Endothelial cell of umbilical vein (primary cell): ENCODE data around the gene WDR82. TPM values are rescaled to one million over a fixed set of nuclear protein-coding genes. Genes with fewer than 3 reads are reported as not detected.

Experiments
- BruUV-seq: library from RNA; stranded (reverse); fragments of 400-500 nt; replicated peaks from 2 replicates; lab custom pipeline; 2021; lab: Mats Ljungman, UMichigan
- CTCF ChIA-PET: fragments of 300-600, 350-600 bp; sonication (Branson Sonifier 250); formaldehyde crosslinking; loops from one replicate; lab custom pipeline; 2021; ENCODE audit warnings: antibody characterized with exemption, inconsistent platforms; lab: Charles Lee
- POLR2A ChIA-PET: fragments of 300-600, 350-600 bp; sonication (Branson Sonifier 250); formaldehyde crosslinking; loops from one replicate; lab custom pipeline; 2021; ENCODE audit warnings: antibody characterized with exemption, inconsistent platforms; lab: Charles Lee
- DNase-seq: peaks from one replicate; pipeline ENCODE4 v3.0.0-alpha.2; 2011; ENCODE audit warnings: low read depth, low spot score
- FAIRE-seq: peaks from 2 replicates; lab custom pipeline; 2011; peaks lifted over from hg19 to GRCh38; lab: Jason Lieb, UNC
- H2AFZ ChIP-seq: 2 replicates; pipeline ENCODE4 v1.6.0; 2012; ENCODE audit warnings: low read depth, low read length, control low read depth, inconsistent platforms
- H3K27ac ChIP-seq: 2 replicates; pipeline ENCODE4 v1.5.1; 2011; ENCODE audit warnings: low read depth, mild to moderate bottlenecking, control low read depth, low read length, moderate library complexity; ENCODE audit not compliant: insufficient read depth
- H3K27me3 ChIP-seq, 2 experiments: 2 replicates each; pipeline versions ENCODE4 v1.6.0 to v1.6.1; 2011; ENCODE audit warnings: low read length in 2 of 2, mixed read lengths in 1 of 2; ENCODE audit not compliant: control insufficient read depth in 2 of 2, insufficient read depth in 2 of 2
- H3K36me3 ChIP-seq, 2 experiments: 2 replicates in 1 of 2; 3 replicates in 1 of 2; pipeline ENCODE4 v1.5.1; 2011; ENCODE audit warnings: low read length in 2 of 2, mild to moderate bottlenecking in 1 of 2, moderate library complexity in 1 of 2; ENCODE audit not compliant: control insufficient read depth in 2 of 2, insufficient read depth in 2 of 2; ENCODE audit errors: extremely low read depth in 1 of 2
- H3K4me1 ChIP-seq: 3 replicates; pipeline ENCODE4 v1.5.1; 2011; ENCODE audit warnings: mild to moderate bottlenecking, low read length; ENCODE audit not compliant: control insufficient read depth, insufficient read depth; ENCODE audit errors: extremely low read depth
- H3K4me2 ChIP-seq: 2 replicates; pipeline ENCODE4 v1.6.1; 2011; ENCODE audit warnings: low read length, control low read depth, mixed read lengths; ENCODE audit not compliant: insufficient read depth
- H3K4me3 ChIP-seq, 3 experiments: fragments of 200-600 bp in 1 of 3; sonication (generic), shearing (Covaris generic) in 1 of 3; replicated peaks in 1 of 3; 2 replicates each; pipeline ENCODE4 v1.5.1; 2011 to 2016; ENCODE audit warnings: control low read depth in 3 of 3, low read length in 3 of 3, mild to moderate bottlenecking in 2 of 3, inconsistent platforms in 1 of 3, low read depth in 1 of 3, moderate library complexity in 1 of 3; ENCODE audit not compliant: insufficient read depth in 1 of 3
- H3K79me2 ChIP-seq: 2 replicates; pipeline ENCODE4 v1.6.0; 2012; ENCODE audit warnings: low read length, inconsistent platforms; ENCODE audit not compliant: control insufficient read depth, insufficient read depth
- H3K9ac ChIP-seq: replicated peaks from 2 replicates; pipeline ENCODE3; 2011; ENCODE audit warnings: low read length, control low read depth; ENCODE audit not compliant: insufficient read depth; ENCODE audit errors: extremely low read depth
- H3K9me1 ChIP-seq: replicated peaks from 3 replicates; pipeline ENCODE4 v1.6.0; 2011; ENCODE audit warnings: mild to moderate bottlenecking, low read length; ENCODE audit not compliant: control insufficient read depth, insufficient read depth; ENCODE audit errors: extremely low read depth
- H3K9me3 ChIP-seq: replicated peaks from 2 replicates; pipeline ENCODE4 v1.5.1; 2012; ENCODE audit warnings: low read length, inconsistent platforms; ENCODE audit not compliant: control insufficient read depth, insufficient read depth
- H4K20me1 ChIP-seq: replicated peaks from 2 replicates; pipeline ENCODE3; 2011; ENCODE audit warnings: mild to moderate bottlenecking, low read length; ENCODE audit not compliant: control insufficient read depth, insufficient read depth; ENCODE audit errors: extremely low read depth
- FOS ChIP-seq: IDR thresholded peaks from 2 replicates; pipeline ENCODE4 v1.6.1; 2011; ENCODE audit warnings: mild to moderate bottlenecking, low read length, moderate library complexity, borderline replicate concordance; ENCODE audit not compliant: insufficient read depth
- GATA2 ChIP-seq: IDR thresholded peaks from 2 replicates; pipeline ENCODE4 v1.7.0; 2011; ENCODE audit warnings: low read depth, mild to moderate bottlenecking, moderate library complexity, mixed read lengths, low read length; ENCODE audit not compliant: insufficient read length, insufficient read depth
- JUN ChIP-seq: IDR thresholded peaks from 2 replicates; pipeline ENCODE4 v1.6.1; 2011; ENCODE audit warnings: borderline replicate concordance, low read depth; ENCODE audit not compliant: insufficient read length, insufficient read depth
- MYC ChIP-seq: IDR thresholded peaks from one replicate; pipeline ENCODE4 v1.6.1; 2011; ENCODE audit warnings: mild to moderate bottlenecking, low read depth, low read length
- POLR2A ChIP-seq: IDR thresholded peaks from 2 replicates; pipeline ENCODE4 v1.6.1; 2012; ENCODE audit warnings: low read depth, mild to moderate bottlenecking, control low read depth, low read length
- dilution Hi-C: fragments of 300-500 bp; cut with MboI; formaldehyde crosslinking; loops from one replicate; pipeline ENCODE4 v1.15.0; 2019; ENCODE audit warnings: low sequenced_read_pairs; ENCODE audit not compliant: extremely low pct_ligation_motif_present
- intact Hi-C: fragments of 100-400 bp; cut with micrococcal nuclease; formaldehyde crosslinking; loops from one replicate; pipeline ENCODE4 v1.10.0; 2022
- polyA plus RNA-seq, 4 experiments: library from polyadenylated mRNA; depleted of rRNA in 3 of 4; stranded (reverse) in 3 of 4; unstranded in 1 of 4; fragments of >200 nt; gene quantifications; 2 replicates each; pipeline versions ENCODE4 v1.2.1 to v1.2.3, GENCODE V29; 2011 to 2012; ENCODE audit warnings: missing spikeins in 1 of 4
- total RNA-seq: library from RNA; stranded (reverse); gene quantifications from 2 replicates; pipeline ENCODE4 v1.2.3, GENCODE V29; 2021
- TF ChIP-seq, protein P1 (sequence below), 2 donors: IDR thresholded peaks; 1 replicate in 1 of 2; 2 replicates in 1 of 2; pipeline ENCODE4 v1.5.1; 2011; ENCODE audit warnings: low read length in 2 of 2, mild to moderate bottlenecking in 2 of 2, moderate library complexity in 2 of 2, control low read depth in 1 of 2, inconsistent platforms in 1 of 2, low read depth in 1 of 2; ENCODE audit not compliant: insufficient read depth in 1 of 2; ENCODE audit errors: extremely low read depth in 1 of 2

WDR82 gene
- total and polyA plus RNA-seq, 2 donors (not counting 3 experiments of a cell fraction or from before 2014, with no cell fraction given), result 39.9 to 71.3 TPM

DNA sequence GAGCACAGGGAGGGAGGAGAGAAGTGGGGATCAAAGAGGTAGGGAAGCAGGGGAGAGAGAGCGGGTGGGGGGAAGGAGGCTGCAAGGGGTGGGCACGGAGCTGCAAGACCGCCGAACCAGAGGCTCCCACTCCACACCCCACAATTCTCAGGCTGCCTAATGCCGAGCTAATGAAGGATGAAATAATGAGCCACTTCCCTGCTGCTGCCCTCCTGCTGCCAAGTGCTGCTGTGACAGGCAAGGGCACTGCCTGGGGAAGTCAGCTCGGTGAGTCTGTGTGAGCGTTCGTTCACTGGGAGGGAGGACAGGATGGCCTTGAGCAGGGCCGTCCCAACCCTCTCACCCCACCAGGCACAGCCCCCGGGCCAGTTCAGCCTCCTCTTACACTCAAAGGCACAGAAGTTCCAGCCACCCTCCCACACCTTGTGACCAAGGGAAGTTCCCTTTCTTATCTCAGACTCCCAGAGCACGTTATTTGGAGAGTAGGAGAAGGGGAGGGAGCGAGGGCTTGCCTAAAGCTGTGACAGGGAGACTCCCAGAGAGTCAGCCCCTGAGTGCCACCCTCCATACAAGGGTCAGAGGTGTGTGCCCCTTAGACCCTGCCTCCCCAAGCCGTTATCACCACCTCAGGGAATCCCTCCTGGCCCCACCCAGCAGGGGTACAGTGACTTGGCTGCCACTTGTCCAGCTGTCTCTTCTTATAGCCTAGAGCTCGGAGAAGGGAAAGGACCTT, 21.6 kb upstream of the WDR82 start:
- no peaks in the 10 kb centered on the region for H3K27me3 ChIP-seq
- intact Hi-C loops (no loop called here), dilution Hi-C loops (no loop called here)
- FAIRE-seq (peak; percentile 88), DNase-seq (peak; percentile 62)
- no peaks in the 10 kb centered on the region for H4K20me1 ChIP-seq
- no peaks in the 10 kb centered on the region for H3K79me2 ChIP-seq
- H3K4me3 ChIP-seq, result no peak overlapping the region
- H3K9ac ChIP-seq, result no peak overlapping the region
- H2AFZ ChIP-seq, result peak overlapping the region; percentile 22
- no peaks in the 10 kb centered on the region for H3K9me1 ChIP-seq
- peaks cover 15% of the 10 kb centered on the region for H3K4me1 ChIP-seq
- CTCF ChIA-PET, result interaction anchor here (0.9 to 7.1 kb wide), 12 partner anchors 10 to 145 kb away, joined by 3 to 74 read pairs (median 4); partner anchors contain the start of genes POC1A, TWF2 and WDR82
- H3K27ac ChIP-seq, result no peak overlapping the region
- POLR2A ChIA-PET, result no interaction called here
- no peak overlapping the region for H3K4me2 ChIP-seq
- peaks cover 0 to 2% of the 10 kb centered on the region in 2 experiments for H3K36me3 ChIP-seq
- H3K9me3 ChIP-seq, result no peaks in the 10 kb centered on the region
- TF ChIP-seq, protein P1, sequence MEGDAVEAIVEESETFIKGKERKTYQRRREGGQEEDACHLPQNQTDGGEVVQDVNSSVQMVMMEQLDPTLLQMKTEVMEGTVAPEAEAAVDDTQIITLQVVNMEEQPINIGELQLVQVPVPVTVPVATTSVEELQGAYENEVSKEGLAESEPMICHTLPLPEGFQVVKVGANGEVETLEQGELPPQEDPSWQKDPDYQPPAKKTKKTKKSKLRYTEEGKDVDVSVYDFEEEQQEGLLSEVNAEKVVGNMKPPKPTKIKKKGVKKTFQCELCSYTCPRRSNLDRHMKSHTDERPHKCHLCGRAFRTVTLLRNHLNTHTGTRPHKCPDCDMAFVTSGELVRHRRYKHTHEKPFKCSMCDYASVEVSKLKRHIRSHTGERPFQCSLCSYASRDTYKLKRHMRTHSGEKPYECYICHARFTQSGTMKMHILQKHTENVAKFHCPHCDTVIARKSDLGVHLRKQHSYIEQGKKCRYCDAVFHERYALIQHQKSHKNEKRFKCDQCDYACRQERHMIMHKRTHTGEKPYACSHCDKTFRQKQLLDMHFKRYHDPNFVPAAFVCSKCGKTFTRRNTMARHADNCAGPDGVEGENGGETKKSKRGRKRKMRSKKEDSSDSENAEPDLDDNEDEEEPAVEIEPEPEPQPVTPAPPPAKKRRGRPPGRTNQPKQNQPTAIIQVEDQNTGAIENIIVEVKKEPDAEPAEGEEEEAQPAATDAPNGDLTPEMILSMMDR (IDR thresholded peaks at IDR 0.05; ENCODE audit: extremely low read depth in 1 of 2, insufficient read depth in 1 of 2, low read depth in 1 of 2, low read length in 2 of 2), result peak in 1 of 2 donors; percentile 24
- TF ChIP-seq POLR2A, result no peak
- no peak for TF ChIP-seq MYC
- no TSS peak for BruUV-seq

DNA sequence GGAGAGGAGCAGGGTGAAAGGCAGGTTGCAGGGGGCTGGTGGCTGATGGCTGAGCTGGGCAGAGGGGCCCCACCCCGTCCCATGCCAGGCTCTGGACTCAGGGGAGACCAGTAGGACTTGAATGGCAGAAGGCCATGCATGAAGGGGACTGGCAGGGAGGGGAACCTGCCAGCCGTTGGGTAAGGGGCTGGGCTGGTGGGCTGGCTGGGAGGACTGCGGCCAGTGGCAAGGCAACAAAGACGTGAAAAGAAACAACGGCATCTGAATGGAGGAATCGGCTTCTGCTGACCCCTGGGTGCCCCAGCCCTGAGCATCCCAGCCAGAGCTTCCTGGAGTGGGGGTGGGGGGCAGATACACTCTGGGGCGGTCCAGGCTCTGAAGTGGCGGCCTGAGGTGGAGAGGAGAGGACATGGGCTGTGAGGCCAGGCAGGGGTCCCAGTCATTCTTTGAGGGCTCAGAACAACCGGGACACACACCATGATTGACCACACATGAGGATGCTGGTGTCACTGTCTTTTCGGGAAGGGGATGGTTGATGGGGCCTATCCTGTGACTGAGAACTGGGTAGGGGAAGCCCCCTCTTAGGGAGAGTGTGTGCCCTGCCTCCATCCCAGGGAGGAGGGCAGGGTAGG, 20.9 kb upstream of the WDR82 start:
- DNase-seq, result no peak
- Histone ChIP-seq H3K36me3 (peaks cover 0 to 2% of the 10 kb centered on the region in 2 experiments), H4K20me1 (no peaks in the 10 kb centered on the region), H3K27ac (no peak overlapping the region), H3K4me2 (no peak overlapping the region), H3K9me1 (no peaks in the 10 kb centered on the region), H3K4me1 (peaks cover 15% of the 10 kb centered on the region), H3K4me3 (no peak overlapping the region), H3K79me2 (no peaks in the 10 kb centered on the region), H3K27me3 (no peaks in the 10 kb centered on the region), H3K9me3 (no peaks in the 10 kb centered on the region), H2AFZ (no peak overlapping the region), H3K9ac (no peak overlapping the region)
- intact Hi-C loops, result no loop called here
- CTCF ChIA-PET, result interaction anchor here (0.9 to 7.1 kb wide), 9 partner anchors 9 to 145 kb away, joined by 3 to 74 read pairs (median 3); partner anchors contain the start of genes POC1A, TWF2 and WDR82
- FAIRE-seq, result no peak
- TF ChIP-seq POLR2A (no peak), JUN (no peak), FOS (no peak), GATA2 (no peak)
- TF ChIP-seq, protein P1 (IDR thresholded peaks at IDR 0.05; ENCODE audit: extremely low read depth in 1 of 2, insufficient read depth in 1 of 2, low read depth in 1 of 2, low read length in 2 of 2), result no peak
- BruUV-seq, result no TSS peak
- dilution Hi-C loops, result no loop called here
- POLR2A ChIA-PET, result interaction anchor here (1.3 kb wide), 1 partner anchor 21 kb away, joined by 3 read pairs; the partner anchor contains the start of gene WDR82
